GM08714 (cell line): ENCODE data around the gene PDIA3.
A peak's percentile ranks its signal among the peaks of the same experiment; 100 is the strongest.

Experiments used
- H3K4me3 ChIP-seq: fragments of 200-500 bp; sonication (Bioruptor generic); 2 replicates; pipeline ENCODE4 v1.5.1; 2014; ENCODE audit warnings: mild to moderate bottlenecking, low read length, inconsistent platforms
- ZNF274 ChIP-seq: IDR thresholded peaks from 2 replicates; pipeline ENCODE4 v1.6.1; 2012; ENCODE audit warnings: mild to moderate bottlenecking, low read depth, low read length

PDIA3 gene

DNA sequence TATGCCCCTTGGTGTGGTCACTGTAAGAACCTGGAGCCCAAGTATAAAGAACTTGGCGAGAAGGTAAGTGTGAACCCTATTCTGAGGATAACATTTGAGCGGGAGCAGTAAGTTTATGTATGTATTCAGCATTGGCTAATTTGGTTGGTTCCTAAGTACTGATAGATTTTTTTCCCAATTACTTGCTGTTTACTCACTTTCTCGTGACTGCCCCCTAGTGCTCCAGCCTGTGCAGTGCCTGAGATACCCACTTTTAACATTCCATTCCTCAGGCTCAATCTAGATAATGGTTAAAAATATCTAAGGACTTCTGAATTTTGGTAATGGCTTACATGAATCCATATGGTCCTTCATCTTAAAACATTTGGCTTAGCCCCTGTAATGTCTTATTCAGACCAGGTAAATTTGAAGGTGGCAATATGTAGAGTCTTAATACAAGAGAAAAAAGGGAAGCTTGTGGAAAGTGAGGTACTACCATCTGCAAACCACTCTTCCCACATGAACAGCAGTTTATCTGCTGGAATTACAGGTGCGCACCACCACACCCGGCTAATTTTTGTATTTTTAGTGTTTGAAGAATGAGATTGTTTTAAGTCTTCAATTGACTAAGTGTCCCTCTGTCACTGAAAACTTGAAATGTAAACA lies 23.5 kb downstream of the PDIA3 start:
- no peak overlapping the region for H3K4me3 ChIP-seq
- no peak for TF ChIP-seq ZNF274

DNA sequence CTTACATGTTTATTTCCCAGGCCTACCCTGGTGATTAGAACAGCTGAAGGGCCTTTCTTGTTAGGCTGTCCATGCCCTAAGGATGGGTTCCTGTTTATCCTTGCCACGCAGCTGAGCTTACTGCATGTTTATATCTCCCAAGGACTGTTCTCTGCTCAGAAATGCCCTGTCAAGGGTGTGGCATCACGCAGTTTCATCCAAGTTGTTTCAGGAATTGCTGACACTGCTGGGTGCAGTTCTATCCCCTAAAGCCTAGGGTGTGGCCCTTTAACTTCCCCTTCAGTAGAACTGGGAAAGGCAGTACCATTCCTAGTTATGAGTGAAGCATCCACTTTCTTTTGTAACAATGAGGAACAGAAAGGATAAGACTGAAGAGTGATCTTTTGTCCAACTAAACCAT lies 25.6 kb downstream of the PDIA3 start:
- no peak for TF ChIP-seq ZNF274
- no peak overlapping the region for H3K4me3 ChIP-seq

DNA sequence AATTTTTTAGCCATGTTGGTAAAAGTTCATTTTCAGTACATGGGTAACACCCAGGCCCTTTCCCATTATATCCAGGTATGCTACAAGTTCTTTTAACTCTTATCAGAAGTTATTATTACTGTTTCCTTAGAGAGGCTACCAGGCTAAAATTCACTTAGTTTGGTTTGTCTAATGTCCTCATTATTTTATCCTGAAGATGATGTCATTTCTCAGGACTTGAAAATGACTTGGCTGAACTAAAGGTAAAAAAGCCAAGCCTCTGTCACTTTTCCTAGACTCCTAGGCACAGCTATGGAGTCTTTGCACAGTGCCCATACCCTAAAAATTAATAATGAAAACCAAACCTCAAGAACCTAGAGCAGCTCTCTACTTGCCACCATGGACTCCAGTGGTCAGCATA lies 26.4 kb downstream of the PDIA3 start:
- H3K4me3 ChIP-seq: no peak overlapping the region
- no peak for TF ChIP-seq ZNF274

DNA sequence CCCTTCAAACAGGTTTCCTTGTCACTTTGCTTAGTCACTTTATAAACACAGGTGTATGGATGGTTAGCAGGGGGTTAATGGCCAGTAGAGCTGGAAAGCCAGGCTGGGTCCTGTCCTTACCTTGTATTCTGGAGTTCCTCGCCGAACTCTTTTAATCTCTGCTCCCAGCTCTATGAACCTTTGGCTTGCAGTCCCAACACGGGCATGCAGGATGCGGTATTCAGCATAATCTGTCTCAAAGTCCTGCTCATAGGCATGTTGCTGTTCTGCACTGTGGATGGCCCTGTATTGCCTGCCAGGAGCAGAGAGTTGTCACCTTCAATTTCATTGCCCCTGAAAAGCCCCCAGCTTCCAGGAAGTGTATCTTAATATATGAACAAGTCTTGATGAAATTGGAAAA lies 27.8 kb downstream of the PDIA3 start:
- H3K4me3 ChIP-seq: no peak overlapping the region
- TF ChIP-seq ZNF274: no peak

DNA sequence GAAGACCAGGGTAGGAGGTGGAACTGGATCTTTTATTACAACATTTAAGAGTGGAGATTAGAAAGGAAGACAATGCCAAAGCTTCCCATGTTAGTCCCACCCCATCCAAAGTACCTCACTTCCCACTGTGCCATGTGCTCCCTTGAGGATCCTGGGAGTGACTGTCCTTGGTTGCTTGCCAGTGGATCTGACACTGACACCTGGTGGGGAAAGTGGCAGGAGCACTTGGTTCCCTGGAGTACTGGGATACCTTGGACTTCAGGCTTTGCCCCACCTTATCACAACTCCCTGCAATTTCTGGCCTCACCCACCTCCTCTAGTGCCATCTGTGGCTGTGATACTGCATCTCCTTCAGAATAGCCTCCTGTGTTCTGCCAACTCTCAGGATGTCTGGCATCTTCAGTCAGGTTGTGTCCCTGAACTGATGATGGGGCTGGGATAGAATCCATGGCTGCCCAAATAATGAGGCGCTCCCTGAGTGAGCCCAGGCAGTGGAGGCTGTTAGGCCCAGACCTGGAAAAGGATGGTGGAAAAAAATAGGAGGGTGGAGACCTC lies 29.2 kb downstream of the PDIA3 start:
- H3K4me3 ChIP-seq: peak overlapping the region; percentile 20; the same call in 1 of the 2 replicates
- no peak for TF ChIP-seq ZNF274

DNA sequence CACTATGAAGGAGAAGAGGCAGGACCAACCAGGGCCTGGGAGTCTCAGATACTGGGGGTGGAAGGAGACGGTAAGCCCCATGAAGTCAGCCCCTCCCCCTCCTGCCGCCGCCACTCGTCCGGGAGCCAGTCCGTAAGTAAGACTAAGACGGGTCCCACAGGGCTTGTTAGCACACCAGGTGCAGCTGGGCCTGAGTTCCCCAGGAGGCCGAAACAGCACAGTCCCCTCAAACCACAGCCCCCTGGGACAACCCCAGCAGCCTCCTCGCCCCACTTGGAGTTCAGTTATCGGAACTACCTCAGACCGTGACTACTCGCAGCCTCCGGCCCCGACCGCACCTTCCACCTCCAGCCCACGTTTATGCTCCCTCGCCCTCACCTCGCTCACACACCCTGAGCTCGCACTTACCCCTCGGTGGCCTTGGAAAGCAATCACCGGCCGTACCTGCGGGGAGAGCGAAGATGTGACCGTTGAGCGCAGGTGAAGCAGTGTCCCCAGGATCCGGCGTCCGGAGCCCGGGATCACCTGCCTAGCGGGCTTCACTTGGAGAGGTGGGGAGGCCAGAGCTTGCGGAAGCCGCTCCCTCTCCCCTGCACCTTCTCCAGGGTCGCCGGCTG lies 30.0 kb downstream of the PDIA3 start:
- no peak for TF ChIP-seq ZNF274
- peak overlapping the region; percentile 57; the same call in 1 of the 2 replicates for H3K4me3 ChIP-seq

DNA sequence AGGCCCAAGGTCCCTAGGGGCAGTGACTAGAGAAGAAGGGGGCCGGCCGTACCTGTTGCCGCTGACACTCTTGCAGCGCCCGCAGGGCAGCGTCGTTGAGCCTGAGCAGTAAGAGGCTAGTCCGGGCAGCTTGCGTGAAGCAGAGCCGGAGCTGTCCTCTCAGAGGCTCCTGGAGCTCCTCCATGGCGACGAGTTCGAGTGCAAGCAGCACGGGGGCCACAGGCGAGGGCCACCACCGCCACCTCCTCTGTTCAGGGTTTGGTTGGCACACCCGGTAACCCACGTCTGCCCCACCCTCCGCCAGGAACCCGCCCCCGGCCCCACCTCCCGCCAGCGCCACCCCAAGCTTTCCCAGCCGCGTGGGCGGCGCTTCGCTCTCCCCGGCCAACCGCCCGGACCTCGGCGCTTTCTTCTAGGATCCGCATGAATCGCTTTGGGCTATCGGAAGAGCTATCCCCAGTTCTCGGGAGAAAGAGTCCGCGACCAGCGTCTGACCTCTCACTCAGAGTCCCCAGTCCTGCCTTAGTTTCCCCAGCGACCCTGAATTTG lies 30.6 kb downstream of the PDIA3 start, which contains the start of gene ELL3:
Gene ELL3, minus strand, starts transcription at position 249 of the 549 bp plus-strand sequence. Its CDS starts 65 bp downstream, at position 184.
- TF ChIP-seq ZNF274: no peak
- peak within 1 kb of the TSS; percentile 57; the same call in 1 of the 2 replicates for H3K4me3 ChIP-seq

DNA sequence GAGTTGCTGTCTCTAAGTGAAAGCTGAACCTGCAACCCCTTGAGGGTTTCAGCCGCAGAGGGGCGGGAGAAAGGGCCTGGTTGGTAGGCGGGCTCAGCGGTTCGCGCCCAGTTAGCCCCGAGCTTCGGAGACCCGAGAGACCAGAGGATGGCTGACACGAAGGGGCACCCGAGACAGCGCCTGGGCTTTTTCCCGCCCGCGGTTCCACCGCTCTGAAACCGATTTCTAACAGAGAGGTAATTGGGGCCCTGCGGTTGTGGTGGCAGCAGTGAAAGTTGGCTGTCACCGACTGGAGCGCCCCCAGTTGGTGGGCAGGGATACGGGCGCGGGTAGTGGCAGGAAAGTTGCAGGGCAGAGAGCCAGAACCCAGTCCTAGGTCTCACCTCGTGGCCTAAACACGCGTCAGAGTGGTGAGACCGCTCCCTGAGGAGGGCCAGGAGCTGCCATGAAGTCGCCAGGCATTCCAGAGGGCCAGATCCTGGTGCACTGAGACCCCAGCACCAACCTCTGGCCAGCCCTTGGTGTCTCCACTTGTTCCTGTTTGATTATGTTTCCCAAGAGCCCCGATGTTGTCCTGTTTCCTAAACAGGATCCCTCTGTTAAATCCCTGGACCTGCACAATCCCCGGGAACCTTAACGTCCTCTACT lies 31.2 kb downstream of the PDIA3 start:
- no peak for TF ChIP-seq ZNF274
- peak overlapping the region; percentile 57; the same call in 1 of the 2 replicates for H3K4me3 ChIP-seq

DNA sequence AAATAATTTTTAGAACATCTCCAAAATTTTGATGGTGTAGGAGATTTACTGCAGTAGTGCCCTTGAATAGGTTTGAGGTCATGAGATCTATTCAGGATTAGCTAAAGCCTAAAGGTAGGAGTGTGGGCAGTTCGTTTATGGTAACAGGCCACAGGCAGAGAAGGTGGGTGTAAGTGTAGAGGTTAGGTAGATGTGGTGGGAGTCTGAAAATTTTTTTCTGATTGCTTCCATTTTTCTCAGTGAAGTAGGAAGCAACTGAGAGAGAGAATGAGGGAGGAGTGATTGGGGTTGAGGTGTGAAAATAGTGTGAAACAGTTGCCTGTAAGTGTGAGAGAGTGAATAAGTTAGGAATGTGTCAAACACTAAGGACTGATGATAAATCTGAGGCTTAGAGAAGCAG lies 32.8 kb downstream of the PDIA3 start:
- H3K4me3 ChIP-seq: no peak overlapping the region
- no peak for TF ChIP-seq ZNF274

DNA sequence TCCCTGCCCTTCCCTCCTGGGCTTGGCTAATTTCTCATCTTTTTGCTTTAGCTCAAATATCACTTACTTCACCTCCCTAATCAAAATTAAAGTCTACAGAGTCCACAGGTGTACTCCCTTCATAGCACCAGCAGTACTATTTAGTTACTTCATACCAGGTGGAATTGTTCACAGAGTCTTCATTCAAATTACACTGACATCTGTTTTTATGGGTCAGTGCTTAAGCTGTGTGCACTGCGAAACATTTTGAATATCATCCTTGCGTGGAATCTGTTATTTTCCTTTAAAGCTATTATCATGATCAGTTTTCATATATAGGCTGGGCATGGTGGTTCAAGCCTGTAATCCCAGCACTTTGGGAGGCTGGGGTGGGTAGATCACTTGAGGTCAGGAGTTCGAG lies 43.2 kb downstream of the PDIA3 start:
- H3K4me3 ChIP-seq: no peak overlapping the region
- TF ChIP-seq ZNF274: no peak

DNA sequence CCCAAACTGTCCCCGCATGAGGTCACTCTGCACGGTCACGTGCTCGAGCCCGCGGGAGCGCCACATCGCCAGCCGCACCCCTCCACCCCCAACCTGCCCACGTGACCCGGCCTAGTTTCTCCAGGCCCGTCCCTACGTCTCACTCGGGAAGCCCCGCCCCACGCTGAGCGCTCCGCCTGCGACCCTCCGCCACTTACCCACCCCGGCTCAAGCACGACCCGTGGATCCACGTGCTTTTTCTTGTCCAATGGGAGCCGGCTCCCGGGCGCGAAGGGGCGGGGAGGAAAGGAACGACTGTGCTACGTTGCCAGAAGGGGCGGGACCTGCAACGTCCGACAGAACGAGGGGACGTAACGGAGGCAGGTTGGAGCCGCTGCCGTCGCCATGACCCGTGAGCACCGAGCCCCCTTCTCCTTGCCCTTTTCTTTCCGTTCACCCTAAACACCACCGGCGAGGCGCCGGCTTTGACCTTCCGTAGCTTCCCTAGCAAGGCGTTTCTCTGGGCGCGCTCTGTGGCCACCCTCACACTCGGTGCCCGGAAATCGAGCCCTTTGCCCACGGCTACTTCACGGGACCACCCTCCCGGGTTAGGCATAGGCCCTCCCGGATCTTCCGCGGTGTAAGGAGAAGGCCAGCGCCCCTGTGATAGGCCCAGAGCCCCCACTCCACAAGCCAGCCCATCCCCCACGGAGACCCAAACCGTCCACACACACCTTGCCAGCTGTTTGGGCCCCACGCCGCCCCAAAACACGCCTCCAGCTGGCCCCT lies 45.9 kb downstream of the PDIA3 start, which contains the start of gene SERF2:
Gene SERF2, plus strand, starts transcription at position 328 of the 768 bp plus-strand sequence. Its CDS starts 57 bp downstream, at position 385.
- no peak for TF ChIP-seq ZNF274
- peak within 1 kb of the TSS; percentile 86 for H3K4me3 ChIP-seq

DNA sequence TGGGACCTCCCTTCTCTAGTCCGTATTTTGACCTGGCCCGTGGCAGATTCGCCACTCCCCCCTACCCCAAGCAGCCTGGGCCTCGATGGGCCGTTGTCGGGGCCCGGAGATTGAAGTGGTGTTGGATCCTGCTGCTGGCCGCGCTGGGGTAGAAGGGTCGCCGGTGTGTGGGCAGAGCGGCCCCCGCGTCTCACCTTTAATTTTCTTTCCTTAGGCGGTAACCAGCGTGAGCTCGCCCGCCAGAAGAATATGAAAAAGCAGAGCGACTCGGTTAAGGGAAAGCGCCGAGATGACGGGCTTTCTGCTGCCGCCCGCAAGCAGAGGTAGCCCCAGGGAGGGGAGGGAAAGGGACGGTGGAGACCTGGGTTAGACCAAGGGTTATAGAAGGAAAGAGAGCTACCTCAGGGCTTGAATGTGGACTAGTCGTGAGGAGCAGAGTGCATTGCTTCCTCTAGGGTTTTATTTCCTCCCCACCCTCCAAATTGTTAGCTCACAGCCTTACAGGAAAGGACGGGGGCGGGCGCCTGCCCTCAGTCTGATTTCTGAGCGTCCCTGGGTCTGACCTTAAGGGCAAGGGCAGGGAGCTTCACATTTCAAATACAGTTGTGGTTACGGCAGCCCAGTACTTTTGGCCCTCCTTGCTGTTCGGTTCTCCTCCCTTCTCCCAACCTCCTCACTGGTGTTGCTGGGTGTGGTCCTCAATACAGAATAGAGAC lies 46.7 kb downstream of the PDIA3 start:
- no peak for TF ChIP-seq ZNF274

DNA sequence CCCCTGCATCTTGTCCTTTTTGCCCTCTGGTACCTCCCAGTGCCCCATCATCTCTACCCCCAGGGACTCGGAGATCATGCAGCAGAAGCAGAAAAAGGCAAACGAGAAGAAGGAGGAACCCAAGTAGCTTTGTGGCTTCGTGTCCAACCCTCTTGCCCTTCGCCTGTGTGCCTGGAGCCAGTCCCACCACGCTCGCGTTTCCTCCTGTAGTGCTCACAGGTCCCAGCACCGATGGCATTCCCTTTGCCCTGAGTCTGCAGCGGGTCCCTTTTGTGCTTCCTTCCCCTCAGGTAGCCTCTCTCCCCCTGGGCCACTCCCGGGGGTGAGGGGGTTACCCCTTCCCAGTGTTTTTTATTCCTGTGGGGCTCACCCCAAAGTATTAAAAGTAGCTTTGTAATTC lies 47.4 kb downstream of the PDIA3 start:
- peak overlapping the region; percentile 86; the same call in 1 of the 2 replicates for H3K4me3 ChIP-seq
- TF ChIP-seq ZNF274: no peak

More for the DNA sequence above, 46.7 kb downstream of the PDIA3 start:
- H3K4me3 ChIP-seq: peak overlapping the region; percentile 86
